ENCODE results near the gene SLC4A3.

SLC4A3 gene

DNA sequence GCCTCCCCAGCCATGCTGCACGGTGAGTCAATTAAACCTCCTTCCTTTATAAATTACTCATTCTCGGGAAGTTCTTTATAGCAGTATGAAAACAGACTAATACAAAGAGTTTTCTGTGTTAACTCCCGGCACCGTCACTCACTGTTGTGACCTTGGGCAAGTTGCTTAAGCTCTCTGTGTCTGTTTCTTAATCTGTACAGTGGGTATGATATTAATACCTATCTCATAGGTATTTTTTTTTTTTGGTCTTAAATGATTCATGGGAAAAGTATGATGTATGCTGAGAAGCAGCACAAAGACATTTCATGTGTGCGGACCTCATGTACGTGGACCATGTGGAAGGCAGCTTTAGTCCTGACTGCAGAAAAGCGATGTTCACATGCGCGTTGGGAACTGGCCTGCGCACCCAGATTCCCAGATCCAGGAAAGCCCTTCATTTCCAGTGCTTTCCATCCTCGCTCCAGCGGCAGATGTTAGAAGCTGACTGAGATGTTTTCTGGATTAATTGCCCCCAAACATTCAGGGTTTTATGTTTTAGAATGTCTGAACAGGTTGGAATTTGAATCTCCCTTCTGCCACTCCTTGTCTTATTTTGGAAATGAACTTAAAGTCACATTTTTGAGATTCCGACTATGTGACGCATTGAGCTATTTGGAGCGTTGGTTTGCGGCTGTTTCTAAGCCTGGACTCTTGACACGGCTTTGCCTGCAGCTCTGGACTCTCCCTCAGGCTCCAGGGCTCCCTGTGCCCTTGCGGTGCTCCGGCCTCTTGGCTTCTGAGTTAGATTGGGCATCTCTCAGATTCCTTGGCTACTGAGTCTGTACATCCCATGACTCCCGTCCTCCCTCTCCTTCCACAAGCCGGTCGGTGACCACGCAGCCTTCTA lies 61.4 kb downstream of the SLC4A3 start:
- Histone ChIP-seq H3K27me3 (ENCODE audit: control insufficient read depth in 2 of 2, insufficient read depth in 2 of 2, low read length in 2 of 2) (peaks cover 2 to 4% of the 10 kb centered on the region in 2 donors), H3K9ac (ENCODE audit: low read depth in 1 of 2, low read length in 2 of 2) (no peak overlapping the region), H3K4me1 (ENCODE audit: control insufficient read depth in 2 of 2, insufficient read depth in 2 of 2, low read length in 2 of 2) (peaks cover 3 to 4% of the 10 kb centered on the region in 2 donors), H3K4me3 (ENCODE audit: low read length in 2 of 2) (no peak overlapping the region), H3K9me3 (ENCODE audit: control insufficient read depth in 2 of 2, low read length in 2 of 2) (no peaks in the 10 kb centered on the region), H3K36me3 (ENCODE audit: control insufficient read depth in 2 of 2, insufficient read depth in 2 of 2, low read length in 2 of 2) (no peaks in the 10 kb centered on the region), H3K27ac (ENCODE audit: low read depth in 2 of 2, low read length in 2 of 2) (no peak overlapping the region)

DNA sequence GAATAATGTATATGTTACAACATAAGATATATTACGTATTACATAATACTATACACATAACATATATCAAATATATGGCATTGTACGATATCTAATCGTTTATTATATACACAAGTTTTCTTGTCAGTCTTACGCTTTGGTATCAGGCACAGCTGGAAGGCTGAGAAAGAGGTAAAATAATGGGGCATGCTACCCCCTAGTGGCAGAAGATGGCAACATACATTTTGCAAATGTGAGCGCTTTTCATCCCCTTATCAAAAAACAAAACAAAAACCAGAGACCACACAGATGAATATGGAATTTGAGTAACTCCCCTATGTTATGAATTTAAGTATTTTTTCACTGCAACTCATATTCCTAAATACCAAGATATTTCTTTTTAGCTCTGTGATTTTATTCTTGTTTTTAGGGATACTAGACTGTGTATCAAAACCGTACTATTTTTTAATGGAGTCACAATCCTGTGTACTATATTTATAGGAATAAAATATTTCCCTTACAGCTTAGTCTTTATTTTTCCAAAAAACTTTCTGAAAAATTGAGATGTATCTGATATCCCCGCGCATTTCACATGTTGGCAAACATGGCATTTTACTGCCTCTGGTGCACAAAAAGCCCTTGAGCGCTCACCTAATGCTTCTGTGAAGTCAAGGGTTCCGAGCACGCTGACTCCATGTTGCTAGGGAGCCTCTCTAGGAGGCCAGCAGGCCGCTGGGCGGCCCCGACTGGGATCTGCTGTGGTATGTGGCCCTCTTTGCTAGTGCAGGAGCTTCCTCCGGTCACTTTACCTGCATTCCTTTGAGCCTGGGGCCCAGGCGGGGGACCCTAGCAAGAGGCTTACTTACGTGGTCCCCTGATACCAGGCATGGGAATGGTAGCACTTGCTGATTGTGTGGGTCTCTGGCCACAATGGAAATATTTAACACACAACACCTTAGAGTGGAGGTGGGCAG lies 62.5 kb downstream of the SLC4A3 start:
- H3K27me3 ChIP-seq (ENCODE audit: control insufficient read depth in 2 of 2, insufficient read depth in 2 of 2, low read length in 2 of 2): peaks cover 0 to 4% of the 10 kb centered on the region in 2 donors
- H3K27ac ChIP-seq (ENCODE audit: low read depth in 2 of 2, low read length in 2 of 2): no peak overlapping the region
- H3K4me1 ChIP-seq (ENCODE audit: control insufficient read depth in 2 of 2, insufficient read depth in 2 of 2, low read length in 2 of 2): peaks cover 2 to 3% of the 10 kb centered on the region in 2 donors

DNA sequence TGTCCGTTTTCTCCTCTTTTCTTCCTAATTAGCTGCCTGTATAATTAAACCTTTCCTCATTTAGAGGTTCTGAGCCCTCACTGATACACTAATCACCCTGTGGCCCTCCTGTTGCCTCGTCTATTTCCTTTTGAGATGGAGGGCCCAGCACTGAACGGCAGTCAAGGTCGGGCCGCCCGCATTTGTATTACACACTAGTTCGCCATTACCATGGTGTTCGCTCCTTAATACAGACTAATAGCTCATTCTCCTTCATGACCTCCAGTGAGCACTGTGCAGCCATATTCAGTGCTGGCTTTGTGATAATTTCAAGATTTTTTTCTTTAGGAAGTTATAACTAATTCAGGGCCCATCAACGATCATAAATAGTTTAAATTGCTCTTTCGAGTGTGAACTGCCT lies 64.1 kb downstream of the SLC4A3 start:
- Histone ChIP-seq H3K27me3 (ENCODE audit: control insufficient read depth in 2 of 2, insufficient read depth in 2 of 2, low read length in 2 of 2) (peaks cover 2 to 8% of the 10 kb centered on the region in 2 donors), H3K4me3 (ENCODE audit: low read length in 2 of 2) (no peak overlapping the region), H3K36me3 (ENCODE audit: control insufficient read depth in 2 of 2, insufficient read depth in 2 of 2, low read length in 2 of 2) (no peaks in the 10 kb centered on the region), H3K9ac (ENCODE audit: low read depth in 1 of 2, low read length in 2 of 2) (no peak overlapping the region), H3K9me3 (ENCODE audit: control insufficient read depth in 2 of 2, low read length in 2 of 2) (no peaks in the 10 kb centered on the region), H3K4me1 (ENCODE audit: control insufficient read depth in 2 of 2, insufficient read depth in 2 of 2, low read length in 2 of 2) (no peaks in the 10 kb centered on the region), H3K27ac (ENCODE audit: low read depth in 2 of 2, low read length in 2 of 2) (no peak overlapping the region)

More for the DNA sequence above, 62.5 kb downstream of the SLC4A3 start:
- Histone ChIP-seq H3K9ac (ENCODE audit: low read depth in 1 of 2, low read length in 2 of 2) (no peak overlapping the region), H3K9me3 (ENCODE audit: control insufficient read depth in 2 of 2, low read length in 2 of 2) (no peaks in the 10 kb centered on the region), H3K4me3 (ENCODE audit: low read length in 2 of 2) (no peak overlapping the region), H3K36me3 (ENCODE audit: control insufficient read depth in 2 of 2, insufficient read depth in 2 of 2, low read length in 2 of 2) (no peaks in the 10 kb centered on the region)

Data from mucosa of rectum (tissue), 2 donors.